GM23248 (cell line): ENCODE measurements around the gene EGFR. TPM values are rescaled to one million over a fixed set of nuclear protein-coding genes. Genes with fewer than 3 reads are reported as not detected.

ENCODE experiments used
- DNase-seq: peaks from one replicate; pipeline ENCODE4 v3.0.0-alpha.2; 2015
- H2AFZ ChIP-seq: fragments of 200-600 bp; sonication (generic); 2 replicates; pipeline ENCODE4 v1.6.1; 2016; ENCODE audit warnings: antibody characterized with exemption
- H3F3A ChIP-seq: fragments of 200-600 bp; sonication (generic); 2 replicates; pipeline ENCODE4 v1.6.1; 2016; ENCODE audit warnings: mild to moderate bottlenecking, antibody characterized with exemption, mixed run types; ENCODE audit not compliant: insufficient read depth
- H3K27ac ChIP-seq: fragments of 200-600 bp; sonication (generic); 2 replicates; pipeline ENCODE4 v1.5.1; 2016; ENCODE audit warnings: mild to moderate bottlenecking
- H3K27me3 ChIP-seq: fragments of 200-600 bp; sonication (generic); replicated peaks from 2 replicates; pipeline ENCODE4 v1.6.1; 2016; ENCODE audit warnings: mild to moderate bottlenecking; ENCODE audit not compliant: insufficient read depth
- H3K36me3 ChIP-seq: fragments of 200-600 bp; sonication (generic); 2 replicates; pipeline ENCODE4 v1.6.1; 2016; ENCODE audit warnings: low read depth, mild to moderate bottlenecking
- H3K4me1 ChIP-seq: fragments of 200-600 bp; sonication (generic); 2 replicates; pipeline ENCODE4 v1.6.1; 2016; ENCODE audit warnings: mild to moderate bottlenecking; ENCODE audit not compliant: insufficient read depth
- H3K4me2 ChIP-seq: fragments of 200-600 bp; sonication (generic); one replicate; pipeline ENCODE4 v1.6.1; 2016; ENCODE audit warnings: mild to moderate bottlenecking; ENCODE audit not compliant: unreplicated experiment
- H3K4me3 ChIP-seq: fragments of 200-600 bp; sonication (generic); 2 replicates; pipeline ENCODE4 v1.5.1; 2016; ENCODE audit warnings: mild to moderate bottlenecking
- H3K79me2 ChIP-seq: fragments of 200-600 bp; sonication (generic); 2 replicates; pipeline ENCODE4 v1.6.1; 2016; ENCODE audit warnings: mild to moderate bottlenecking; ENCODE audit not compliant: insufficient read depth
- H3K9ac ChIP-seq: fragments of 200-600 bp; sonication (generic); 2 replicates; pipeline ENCODE4 v1.6.1; 2016; ENCODE audit warnings: mild to moderate bottlenecking
- H3K9me2 ChIP-seq: fragments of 200-600 bp; sonication (generic); 2 replicates; pipeline ENCODE4 v1.6.1; 2016; ENCODE audit warnings: mixed run types, mild to moderate bottlenecking, moderate library complexity; ENCODE audit not compliant: insufficient read depth
- H3K9me3 ChIP-seq: fragments of 200-600 bp; sonication (generic); one replicate; pipeline ENCODE4 v1.6.1; 2017; ENCODE audit warnings: low read depth
- H4K20me1 ChIP-seq: fragments of 200-600 bp; sonication (generic); 2 replicates; pipeline ENCODE4 v1.6.0; 2016; ENCODE audit not compliant: insufficient read depth
- EZH2 ChIP-seq: fragments of 200-600 bp; sonication (generic); IDR thresholded peaks from 2 replicates; pipeline ENCODE4 v1.6.1; 2018; ENCODE audit warnings: antibody characterized with exemption, mild to moderate bottlenecking; ENCODE audit not compliant: insufficient read depth, poor library complexity, severe bottlenecking
- EZH2phosphoT487 ChIP-seq: fragments of 200-600 bp; sonication (generic); IDR thresholded peaks from 2 replicates; pipeline ENCODE4 v1.6.1; 2018; ENCODE audit warnings: antibody characterized with exemption, moderate library complexity, mild to moderate bottlenecking, low read depth; ENCODE audit not compliant: insufficient read depth
- WGBS, 2 experiments: methylation state at CpG; one replicate each; pipeline ENCODE4 v1.1.6; 2015 to 2017; ENCODE audit warnings: low lambda C conversion rate in 2 of 2, low coverage in 1 of 2; ENCODE audit errors: missing lambda C conversion rate in 2 of 2; 5-methylcytosine and 5-hydroxymethylcytosine counted together
- in situ Hi-C: fragments of 300-500 bp; cut with MboI; formaldehyde crosslinking; loops from 2 replicates; pipeline ENCODE4 v1.15.0; 2020
- polyA plus RNA-seq: library from polyadenylated mRNA; unstranded; fragments of >200 nt; fragmentation: Nextera tagmentation; extraction: Ambion mirVana; gene quantifications from 2 replicates; pipeline ENCODE4 v1.2.1, GENCODE V29; 2016
- total RNA-seq: library from RNA; depleted of rRNA; stranded (reverse); fragments of >200 nt; shearing (Covaris generic); gene quantifications from 2 replicates; pipeline ENCODE4 v1.2.3, GENCODE V29; 2014

The EGFR gene
- total and polyA plus RNA-seq, 2 experiments from 2014 or later, result 48.7 to 53.5 TPM

DNA sequence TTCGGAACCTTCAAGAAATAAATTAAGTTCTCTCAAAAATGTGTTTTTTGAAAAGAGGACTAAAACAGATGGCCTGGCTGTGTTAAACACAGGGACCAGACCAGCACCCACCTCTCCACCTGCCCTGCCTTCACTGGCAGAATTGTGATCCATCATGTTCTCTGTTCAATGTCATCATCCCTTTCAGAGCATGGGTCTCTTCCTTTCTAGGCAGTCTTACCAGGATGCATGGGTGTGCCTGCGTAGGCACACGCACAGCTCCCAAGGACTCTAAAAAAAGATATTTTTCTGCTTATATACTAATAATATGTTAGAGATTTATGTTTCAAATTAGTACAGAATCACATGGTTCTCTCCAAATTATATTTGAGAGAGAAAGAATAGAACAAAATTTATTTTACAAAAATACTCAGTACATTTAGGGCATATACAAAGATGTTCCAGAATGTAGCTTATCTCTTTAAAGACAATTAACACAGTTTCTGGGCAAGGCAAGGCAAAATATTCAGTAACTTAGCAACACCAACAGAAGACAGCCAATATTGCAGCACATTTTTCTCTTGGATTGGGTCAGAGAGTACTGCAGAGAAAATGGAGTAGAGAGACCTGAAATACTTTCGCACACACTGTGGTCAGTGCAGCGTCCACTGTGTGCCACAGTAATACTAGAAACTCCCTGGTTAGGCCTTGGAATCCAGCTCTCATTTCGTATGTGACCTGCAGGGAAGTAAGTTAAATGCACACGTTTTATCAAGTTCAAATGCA, 52.8 kb downstream of the EGFR start:
- in situ Hi-C loops, result no loop called here
- H2AFZ ChIP-seq, result no peak overlapping the region
- no peaks in the 10 kb centered on the region for H3K36me3 ChIP-seq
- no peaks in the 10 kb centered on the region for H3K27me3 ChIP-seq
- H3K9me3 ChIP-seq, result no peaks in the 10 kb centered on the region
- peak; percentile 70 for DNase-seq
- H3K4me2 ChIP-seq, result no peak overlapping the region
- 41 to 49% methylated on average over 7 of the region's 7 CpGs for WGBS, 2 experiments
- peaks cover 60% of the 10 kb centered on the region for H3F3A ChIP-seq
- peaks cover 88% of the 10 kb centered on the region for H3K79me2 ChIP-seq
- H3K27ac ChIP-seq, result peak overlapping the region; percentile 93
- TF ChIP-seq EZH2, result no peak
- TF ChIP-seq EZH2phosphoT487, result no peak
- no peaks in the 10 kb centered on the region for H3K9me2 ChIP-seq
- H3K4me1 ChIP-seq, result peaks cover 65% of the 10 kb centered on the region
- no peaks in the 10 kb centered on the region for H4K20me1 ChIP-seq
- peak overlapping the region; percentile 81 for H3K9ac ChIP-seq
- H3K4me3 ChIP-seq, result no peak overlapping the region

DNA sequence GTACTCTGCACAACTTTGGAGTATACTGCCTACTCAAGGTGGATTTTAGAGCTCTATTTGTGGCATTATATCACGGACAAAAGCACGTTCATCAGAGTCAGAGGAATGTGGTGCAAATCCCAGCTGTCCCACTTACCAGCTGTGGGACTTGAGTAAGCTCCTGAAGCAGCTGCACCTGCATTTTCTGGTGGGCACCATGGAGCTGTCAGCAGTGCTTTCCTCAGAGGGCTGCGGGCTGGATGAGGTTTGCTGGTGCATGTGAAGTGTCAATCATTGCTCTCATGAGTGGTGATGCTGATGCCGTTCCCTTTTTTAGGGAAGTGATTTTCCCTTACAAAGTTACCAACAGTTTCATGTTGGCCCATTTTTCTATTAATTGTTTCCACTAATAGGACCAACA, 53.4 kb downstream of the EGFR start:
- Histone ChIP-seq H3K27me3 (no peaks in the 10 kb centered on the region), H3K27ac (peak overlapping the region; percentile 93), H4K20me1 (no peaks in the 10 kb centered on the region), H3K79me2 (peaks cover 89% of the 10 kb centered on the region), H3K36me3 (no peaks in the 10 kb centered on the region), H3K9me3 (no peaks in the 10 kb centered on the region), H3F3A (peaks cover 54% of the 10 kb centered on the region), H3K9me2 (no peaks in the 10 kb centered on the region), H3K4me3 (no peak overlapping the region), H3K9ac (peak overlapping the region; percentile 81), H3K4me2 (no peak overlapping the region), H2AFZ (no peak overlapping the region), H3K4me1 (peaks cover 59% of the 10 kb centered on the region)
- in situ Hi-C loops, result no loop called here
- 45 to 49% methylated on average over 4 of the region's 4 CpGs for WGBS, 2 experiments
- TF ChIP-seq EZH2 (no peak), EZH2phosphoT487 (no peak)
- DNase-seq, result no peak

DNA sequence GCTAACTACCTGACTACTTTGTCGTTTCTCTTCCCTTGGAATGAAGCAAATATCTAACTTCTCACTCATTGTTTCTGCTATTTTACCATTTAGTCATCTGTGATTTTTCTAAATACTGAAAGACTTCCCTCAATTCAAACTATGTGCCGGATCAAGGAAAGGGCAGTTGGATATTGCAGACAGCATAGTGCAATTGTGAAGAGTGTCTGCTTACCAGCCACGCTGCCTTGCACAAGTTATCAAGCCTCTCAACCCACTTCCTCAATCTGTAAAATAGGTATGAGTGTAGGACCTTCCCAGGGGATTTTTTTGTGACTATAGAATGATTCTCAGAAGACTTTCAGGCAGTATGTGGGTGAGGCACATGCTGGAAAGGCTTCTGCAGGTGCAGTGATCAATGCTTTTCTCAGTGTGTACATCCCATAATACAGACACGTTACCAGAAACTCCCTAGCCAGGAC, 54.3 kb downstream of the EGFR start:
- Histone ChIP-seq H3F3A (peaks cover 47% of the 10 kb centered on the region), H2AFZ (no peak overlapping the region), H3K4me1 (peaks cover 57% of the 10 kb centered on the region), H3K36me3 (no peaks in the 10 kb centered on the region), H3K27me3 (no peaks in the 10 kb centered on the region), H3K9me3 (no peaks in the 10 kb centered on the region), H3K27ac (peak overlapping the region; percentile 93), H4K20me1 (no peaks in the 10 kb centered on the region), H3K9ac (peak overlapping the region; percentile 81), H3K4me2 (peak overlapping the region; percentile 87), H3K4me3 (peak overlapping the region; percentile 62), H3K9me2 (no peaks in the 10 kb centered on the region), H3K79me2 (peaks cover 89% of the 10 kb centered on the region)
- in situ Hi-C loops, result no loop called here
- 49 to 59% methylated on average over 4 of the region's 4 CpGs for WGBS, 2 experiments
- TF ChIP-seq EZH2phosphoT487, result no peak
- no peak for TF ChIP-seq EZH2
- peak; percentile 62 for DNase-seq

DNA sequence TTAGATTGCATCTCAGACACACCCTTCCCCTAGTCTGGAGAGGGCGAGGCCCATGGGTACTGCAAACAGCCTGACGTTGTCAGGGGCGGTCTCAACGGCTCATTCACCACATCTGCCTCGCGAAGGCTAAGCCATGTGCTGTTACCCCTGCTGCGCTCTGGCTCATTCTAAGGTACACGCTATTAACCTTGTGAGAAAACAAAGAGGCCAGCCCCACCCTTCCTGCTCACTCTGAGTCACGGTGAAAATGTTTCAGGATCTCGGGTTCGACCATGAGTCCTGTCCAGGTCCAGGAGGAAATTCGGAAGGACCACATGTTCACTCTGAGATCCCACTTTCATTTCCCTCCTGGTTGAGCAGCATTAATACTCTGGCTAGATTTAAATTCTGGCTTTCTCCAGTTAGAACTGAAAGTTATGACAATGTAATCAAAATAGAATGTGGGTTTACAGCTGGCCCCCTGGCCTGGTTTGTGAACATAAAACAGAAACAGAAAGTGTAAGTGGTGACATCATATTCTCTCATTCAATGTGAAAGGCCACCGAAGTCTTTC, 55.2 kb downstream of the EGFR start:
- peaks cover 39% of the 10 kb centered on the region for H3F3A ChIP-seq
- H3K4me2 ChIP-seq, result peak overlapping the region; percentile 87
- H4K20me1 ChIP-seq, result no peaks in the 10 kb centered on the region
- H3K27me3 ChIP-seq, result no peaks in the 10 kb centered on the region
- peak overlapping the region; percentile 93 for H3K27ac ChIP-seq
- DNase-seq, result peak; percentile 92
- in situ Hi-C loops, result no loop called here
- H3K9ac ChIP-seq, result peak overlapping the region; percentile 81
- H3K9me2 ChIP-seq, result no peaks in the 10 kb centered on the region
- WGBS, 2 experiments, result 11 to 12% methylated on average over 13 of the region's 13 CpGs
- no peaks in the 10 kb centered on the region for H3K9me3 ChIP-seq
- peaks cover 56% of the 10 kb centered on the region for H3K4me1 ChIP-seq
- H3K4me3 ChIP-seq, result peak overlapping the region; percentile 62
- no peaks in the 10 kb centered on the region for H3K36me3 ChIP-seq
- peak overlapping the region; percentile 48 for H2AFZ ChIP-seq
- peaks cover 89% of the 10 kb centered on the region for H3K79me2 ChIP-seq
- TF ChIP-seq EZH2phosphoT487, result no peak
- TF ChIP-seq EZH2, result no peak
